GM12878 (cell line): Measurements from ENCODE around the gene GOLGA6A. TPM values are rescaled to one million over a fixed set of nuclear protein-coding genes. Genes with fewer than 3 reads are reported as not detected.

Source experiments
- ATAC-seq: fragments of 200-7000 bp; cut with Tn5 transposase; 3 replicates; pipeline ENCODE4 v1.9.1; 2020; ENCODE audit warnings: mild to moderate bottlenecking, moderate library complexity
- BruUV-seq: library from RNA; stranded (reverse); fragments of 400-500 nt; replicated peaks from 2 replicates; lab custom pipeline; 2021; lab: Mats Ljungman, UMichigan
- CTCF ChIA-PET: fragments of 300-600 bp; sonication (Branson Sonifier 250); formaldehyde crosslinking; extraction: SDS; loops from one replicate; lab custom pipeline; 2021; ENCODE audit warnings: inconsistent platforms; lab: Yijun Ruan, JAX
- POLR2A ChIA-PET: fragments of 350-600 bp; formaldehyde crosslinking; extraction: SDS; loops from one replicate; lab custom pipeline; 2021; ENCODE audit warnings: inconsistent platforms; lab: Charles Lee
- RAD21 ChIA-PET: fragments of 300-600 bp; sonication (Branson Sonifier 250); formaldehyde crosslinking; loops from one replicate; lab custom pipeline; 2023; ENCODE audit warnings: antibody characterized with exemption; ENCODE audit not compliant: unreplicated experiment; lab: Charles Lee
- SMC1A ChIA-PET: fragments of 300-600 bp; sonication (Branson Sonifier 250); formaldehyde crosslinking; loops from one replicate; lab custom pipeline; 2023; ENCODE audit not compliant: unreplicated experiment, uncharacterized antibody; lab: Charles Lee
- DNase-seq: peaks from one replicate; pipeline ENCODE4 v3.0.0-alpha.2; 2011; ENCODE audit warnings: low read depth, low spot score
- FAIRE-seq: peaks from 3 replicates; lab custom pipeline; 2011; peaks lifted over from hg19 to GRCh38; lab: Jason Lieb, UNC
- H2AFZ ChIP-seq: 2 replicates; pipeline ENCODE4 v1.6.0; 2011; ENCODE audit warnings: low read depth, low read length, control low read depth; ENCODE audit not compliant: control insufficient read depth
- H3K27ac ChIP-seq: 2 replicates; pipeline ENCODE4 v1.5.1; 2011; ENCODE audit warnings: control low read depth; ENCODE audit not compliant: control insufficient read depth, insufficient read depth
- H3K27me3 ChIP-seq, 2 experiments: replicated peaks in 1 of 2; 2 replicates each; pipeline versions ENCODE4 v1.6.0 to v1.6.1; 2011; ENCODE audit warnings: low read length in 1 of 2; ENCODE audit not compliant: control insufficient read depth in 2 of 2, insufficient read depth in 2 of 2
- H3K36me3 ChIP-seq, 2 experiments: 2 replicates each; pipeline ENCODE4 v1.5.1; 2011; ENCODE audit warnings: low read length in 1 of 2; ENCODE audit not compliant: control insufficient read depth in 2 of 2, insufficient read depth in 2 of 2
- H3K4me1 ChIP-seq: 2 replicates; pipeline ENCODE4 v1.6.1; 2011; ENCODE audit warnings: mild to moderate bottlenecking, low read length, moderate library complexity, mixed read lengths; ENCODE audit not compliant: control insufficient read depth, insufficient read depth
- H3K4me2 ChIP-seq: 2 replicates; pipeline ENCODE4 v1.6.0; 2011; ENCODE audit warnings: control low read depth; ENCODE audit not compliant: control insufficient read depth, insufficient read depth
- H3K4me3 ChIP-seq: fragments of 200-600 bp; sonication (generic); 2 replicates; pipeline ENCODE4 v1.5.1; 2016
- H3K79me2 ChIP-seq: 2 replicates; pipeline ENCODE4 v1.6.0; 2011; ENCODE audit warnings: low read length; ENCODE audit not compliant: control insufficient read depth, insufficient read depth
- H3K9ac ChIP-seq: 2 replicates; pipeline ENCODE4 v1.8.0; 2011; ENCODE audit warnings: low read length, control low read depth, mixed read lengths; ENCODE audit not compliant: control insufficient read depth, insufficient read depth
- H3K9me3 ChIP-seq: replicated peaks from 3 replicates; pipeline ENCODE4 v1.5.1; 2011; ENCODE audit warnings: mild to moderate bottlenecking, low read length; ENCODE audit not compliant: control insufficient read depth, insufficient read depth
- H4K20me1 ChIP-seq: 2 replicates; pipeline ENCODE4 v1.6.0; 2011; ENCODE audit not compliant: control insufficient read depth, insufficient read depth
- CHD2 ChIP-seq: IDR thresholded peaks from 2 replicates; pipeline ENCODE4 v1.6.1; 2011; ENCODE audit warnings: low read depth, low read length, improper control_type of control experiment, borderline replicate concordance
- EZH2 ChIP-seq: IDR thresholded peaks from 2 replicates; pipeline ENCODE4 v1.6.1; 2012; ENCODE audit warnings: low read depth, mild to moderate bottlenecking, control low read depth, inconsistent platforms, low read length, borderline replicate concordance; ENCODE audit not compliant: control insufficient read depth
- NR2C1 ChIP-seq: fragments of 450-650 bp; IDR thresholded peaks from 2 replicates; pipeline ENCODE4 v1.6.1; 2017; ENCODE audit warnings: antibody characterized with exemption, mild to moderate bottlenecking, moderate library complexity
- NRF1 ChIP-seq: conservative IDR thresholded peaks from 2 replicates; pipeline ENCODE4 v1.6.1; 2011; ENCODE audit warnings: mild to moderate bottlenecking, low read depth, low read length, improper control_type of control experiment
- POU2F2 ChIP-seq: IDR thresholded peaks from 3 replicates; pipeline ENCODE4 v1.6.1; 2011; ENCODE audit warnings: low read depth, mild to moderate bottlenecking, low read length, borderline replicate concordance
- RB1 ChIP-seq: fragments of 450-650 bp; formaldehyde crosslinking; IDR thresholded peaks from 2 replicates; pipeline ENCODE4 v1.6.1; 2017; ENCODE audit warnings: mild to moderate bottlenecking, borderline replicate concordance
- WGBS: methylation state at CpG from one replicate; pipeline ENCODE4 v1.1.6; 2016; ENCODE audit warnings: low lambda C conversion rate; ENCODE audit not compliant: insufficient replicate concordance, insufficient coverage; ENCODE audit errors: missing lambda C conversion rate; 5-methylcytosine and 5-hydroxymethylcytosine counted together
- in situ Hi-C: fragments of 300-500 bp; cut with MboI; formaldehyde crosslinking; loops from 9 replicates; pipeline ENCODE4 v1.14.3; 2018; ENCODE audit warnings: mixed read lengths
- intact Hi-C: fragments of 100-400 bp; cut with micrococcal nuclease; formaldehyde crosslinking; loops from one replicate; pipeline ENCODE4 v1.14.2; 2022; ENCODE audit not compliant: unreplicated experiment
- polyA plus RNA-seq, 11 experiments: library from polyadenylated mRNA; depleted of rRNA in 4 of 11; unstranded in 6 of 11; stranded (reverse) in 5 of 11; fragments of >200 nt; fragmentation: Nextera tagmentation in 4 of 11; fragmentation: Illumina TruSeq in 1 of 11; extraction: Ambion mirVana in 4 of 11; extraction: Trizol in 1 of 11; gene quantifications; 1 replicate in 1 of 11; 2 replicates in 10 of 11; pipeline versions ENCODE4 v1.2.1 to v1.2.3, GENCODE V29; 2011 to 2016; ENCODE audit warnings: inconsistent platforms in 2 of 11, missing spikeins in 2 of 11, low read depth in 1 of 11
- total RNA-seq, 4 experiments: library from RNA; depleted of rRNA in 3 of 4; stranded (reverse); fragments of >200 nt in 3 of 4; fragmentation: Illumina TruSeq in 1 of 4; extraction: Trizol in 1 of 4; gene quantifications; 2 replicates each; pipeline versions ENCODE4 v1.2.1 to v1.2.3, GENCODE V29; 2013 to 2021
- TF ChIP-seq, protein P1 (sequence below): fragments of 150-350 bp; IDR thresholded peaks from 2 replicates; pipeline ENCODE4 v1.6.1; 2016; ENCODE audit warnings: low read depth, low read length
- TF ChIP-seq, protein P2 (sequence below): fragments of 450-650 bp; IDR thresholded peaks from 2 replicates; pipeline ENCODE4 v1.6.1; 2018; ENCODE audit warnings: mild to moderate bottlenecking, low read depth, moderate library complexity; ENCODE audit not compliant: partially characterized antibody
- TF ChIP-seq, protein P3 (sequence below): IDR thresholded peaks from 2 replicates; pipeline ENCODE4 v1.6.1; 2012; ENCODE audit warnings: low read depth, low read length, improper control_type of control experiment

Gene GOLGA6A
- total and polyA plus RNA-seq, 10 of the 15 experiments (the other 5 are each of a cell fraction or from before 2014, with no cell fraction given) = not detected

DNA sequence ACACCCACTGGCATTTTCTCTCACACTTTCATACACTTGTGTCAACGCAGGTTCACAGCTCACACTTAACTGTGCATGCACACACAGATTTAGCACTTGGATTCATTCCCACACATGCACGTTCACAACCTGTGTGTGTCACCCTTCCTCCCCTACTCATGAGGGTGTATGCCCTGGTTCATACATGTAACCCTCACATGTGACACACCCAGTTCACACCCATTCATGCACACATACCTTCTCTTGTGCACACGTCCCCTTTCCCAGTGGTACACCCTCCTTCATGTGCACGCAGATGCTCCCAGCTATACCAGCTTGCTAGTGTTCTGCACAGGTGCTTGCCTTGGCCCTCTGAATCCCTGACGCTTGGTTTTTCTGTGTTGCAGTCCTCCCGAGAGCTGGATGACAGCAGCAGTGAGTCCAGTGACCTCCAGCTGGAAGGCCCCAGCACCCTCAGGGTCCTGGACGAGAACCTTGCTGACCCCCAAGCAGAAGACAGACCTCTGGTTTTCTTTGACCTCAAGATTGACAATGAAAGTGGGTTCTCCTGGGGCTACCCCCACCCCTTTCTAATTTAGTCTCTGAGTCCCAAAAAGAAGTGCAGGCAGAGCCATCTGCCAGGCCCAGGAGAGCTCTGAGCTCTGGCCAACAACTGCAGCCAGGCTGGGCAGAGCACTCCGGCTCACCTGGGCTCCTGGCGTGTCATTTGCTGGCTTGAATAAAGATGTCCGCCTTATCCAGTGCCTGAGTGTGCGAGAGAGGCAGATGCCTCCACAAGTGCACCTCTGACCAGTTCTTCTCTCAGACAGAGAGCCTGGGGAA, 39.5 kb downstream of the GOLGA6A start:
- CTCF ChIA-PET = interaction anchor here (1.5 to 3.6 kb wide), 4 partner anchors 11 to 70 kb away, joined by 4 to 20 read pairs (median 10); no protein-coding TSS in a partner anchor
- Histone ChIP-seq H3K4me1 (no peaks in the 10 kb centered on the region), H3K36me3 (no peaks in the 10 kb centered on the region; a peak in 1 of 4 replicates), H2AFZ (no peak overlapping the region), H3K9ac (no peak overlapping the region), H3K27me3 (no peaks in the 10 kb centered on the region), H3K79me2 (no peaks in the 10 kb centered on the region), H3K9me3 (no peaks in the 10 kb centered on the region), H3K4me2 (no peak overlapping the region), H3K27ac (no peak overlapping the region), H4K20me1 (no peaks in the 10 kb centered on the region; the same call in 1 of the 2 replicates), H3K4me3 (no peak overlapping the region)
- TF ChIP-seq NRF1 (no peak), POU2F2 (no peak), EZH2 (no peak), RB1 (no peak), NR2C1 (no peak), CHD2 (no peak)
- TF ChIP-seq, protein P1, sequence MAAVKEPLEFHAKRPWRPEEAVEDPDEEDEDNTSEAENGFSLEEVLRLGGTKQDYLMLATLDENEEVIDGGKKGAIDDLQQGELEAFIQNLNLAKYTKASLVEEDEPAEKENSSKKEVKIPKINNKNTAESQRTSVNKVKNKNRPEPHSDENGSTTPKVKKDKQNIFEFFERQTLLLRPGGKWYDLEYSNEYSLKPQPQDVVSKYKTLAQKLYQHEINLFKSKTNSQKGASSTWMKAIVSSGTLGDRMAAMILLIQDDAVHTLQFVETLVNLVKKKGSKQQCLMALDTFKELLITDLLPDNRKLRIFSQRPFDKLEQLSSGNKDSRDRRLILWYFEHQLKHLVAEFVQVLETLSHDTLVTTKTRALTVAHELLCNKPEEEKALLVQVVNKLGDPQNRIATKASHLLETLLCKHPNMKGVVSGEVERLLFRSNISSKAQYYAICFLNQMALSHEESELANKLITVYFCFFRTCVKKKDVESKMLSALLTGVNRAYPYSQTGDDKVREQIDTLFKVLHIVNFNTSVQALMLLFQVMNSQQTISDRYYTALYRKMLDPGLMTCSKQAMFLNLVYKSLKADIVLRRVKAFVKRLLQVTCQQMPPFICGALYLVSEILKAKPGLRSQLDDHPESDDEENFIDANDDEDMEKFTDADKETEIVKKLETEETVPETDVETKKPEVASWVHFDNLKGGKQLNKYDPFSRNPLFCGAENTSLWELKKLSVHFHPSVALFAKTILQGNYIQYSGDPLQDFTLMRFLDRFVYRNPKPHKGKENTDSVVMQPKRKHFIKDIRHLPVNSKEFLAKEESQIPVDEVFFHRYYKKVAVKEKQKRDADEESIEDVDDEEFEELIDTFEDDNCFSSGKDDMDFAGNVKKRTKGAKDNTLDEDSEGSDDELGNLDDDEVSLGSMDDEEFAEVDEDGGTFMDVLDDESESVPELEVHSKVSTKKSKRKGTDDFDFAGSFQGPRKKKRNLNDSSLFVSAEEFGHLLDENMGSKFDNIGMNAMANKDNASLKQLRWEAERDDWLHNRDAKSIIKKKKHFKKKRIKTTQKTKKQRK = no peak
- TF ChIP-seq, protein P2, sequence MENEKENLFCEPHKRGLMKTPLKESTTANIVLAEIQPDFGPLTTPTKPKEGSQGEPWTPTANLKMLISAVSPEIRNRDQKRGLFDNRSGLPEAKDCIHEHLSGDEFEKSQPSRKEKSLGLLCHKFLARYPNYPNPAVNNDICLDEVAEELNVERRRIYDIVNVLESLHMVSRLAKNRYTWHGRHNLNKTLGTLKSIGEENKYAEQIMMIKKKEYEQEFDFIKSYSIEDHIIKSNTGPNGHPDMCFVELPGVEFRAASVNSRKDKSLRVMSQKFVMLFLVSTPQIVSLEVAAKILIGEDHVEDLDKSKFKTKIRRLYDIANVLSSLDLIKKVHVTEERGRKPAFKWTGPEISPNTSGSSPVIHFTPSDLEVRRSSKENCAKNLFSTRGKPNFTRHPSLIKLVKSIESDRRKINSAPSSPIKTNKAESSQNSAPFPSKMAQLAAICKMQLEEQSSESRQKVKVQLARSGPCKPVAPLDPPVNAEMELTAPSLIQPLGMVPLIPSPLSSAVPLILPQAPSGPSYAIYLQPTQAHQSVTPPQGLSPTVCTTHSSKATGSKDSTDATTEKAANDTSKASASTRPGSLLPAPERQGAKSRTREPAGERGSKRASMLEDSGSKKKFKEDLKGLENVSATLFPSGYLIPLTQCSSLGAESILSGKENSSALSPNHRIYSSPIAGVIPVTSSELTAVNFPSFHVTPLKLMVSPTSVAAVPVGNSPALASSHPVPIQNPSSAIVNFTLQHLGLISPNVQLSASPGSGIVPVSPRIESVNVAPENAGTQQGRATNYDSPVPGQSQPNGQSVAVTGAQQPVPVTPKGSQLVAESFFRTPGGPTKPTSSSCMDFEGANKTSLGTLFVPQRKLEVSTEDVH = no peak
- TF ChIP-seq, protein P3, sequence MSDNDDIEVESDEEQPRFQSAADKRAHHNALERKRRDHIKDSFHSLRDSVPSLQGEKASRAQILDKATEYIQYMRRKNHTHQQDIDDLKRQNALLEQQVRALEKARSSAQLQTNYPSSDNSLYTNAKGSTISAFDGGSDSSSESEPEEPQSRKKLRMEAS = no peak
- POLR2A ChIA-PET = no interaction called here
- DNase-seq (no peak), ATAC-seq (no peak), FAIRE-seq (no peak)
- in situ Hi-C loops (no loop called here), intact Hi-C loops (no loop called here)
- no TSS peak for BruUV-seq
- RAD21 ChIA-PET = interaction anchor here (1.8 kb wide), 1 partner anchor 70 kb away, joined by 7 read pairs; no protein-coding TSS in a partner anchor
- SMC1A ChIA-PET = interaction anchor here (0.6 kb wide), 1 partner anchor 667 kb away, joined by 3 read pairs; no protein-coding TSS in a partner anchor
- 78% methylated on average over 11 of the region's 11 CpGs for WGBS
